CD14-positive monocyte (primary cell): ENCODE data around the gene ISLR. TPM values are rescaled to one million over a fixed set of nuclear protein-coding genes. Genes with fewer than 3 reads are reported as not detected.
A peak's percentile ranks its signal among the peaks of the same experiment; 100 is the strongest.

Experiments used
- DNase-seq, 3 donors: peaks; one replicate each; pipeline ENCODE4 v3.0.0-alpha.2; 2011 to 2022
- H2AFZ ChIP-seq: 2 replicates; pipeline ENCODE4 v1.6.0; 2012; ENCODE audit warnings: mild to moderate bottlenecking, low read depth, low read length, inconsistent platforms; ENCODE audit not compliant: insufficient read depth, poor library complexity, severe bottlenecking
- H3K27ac ChIP-seq, 2 donors: 1 replicate in 1 of 2; 2 replicates in 1 of 2; pipeline ENCODE4 v1.5.1; 2012 to 2013; ENCODE audit warnings: low read length in 2 of 2, control low read depth in 1 of 2, inconsistent platforms in 1 of 2, low read depth in 1 of 2, mild to moderate bottlenecking in 1 of 2
- H3K27me3 ChIP-seq, 2 donors: one replicate each; pipeline versions ENCODE4 v1.6.0 to v1.6.1; 2011 to 2013; ENCODE audit warnings: low read length in 2 of 2; ENCODE audit not compliant: control insufficient read depth in 2 of 2, insufficient read depth in 2 of 2
- H3K36me3 ChIP-seq, 2 donors: replicated peaks in 1 of 2; 1 replicate in 1 of 2; 2 replicates in 1 of 2; pipeline versions ENCODE4 v1.5.1 to v1.6.1; 2012 to 2013; ENCODE audit warnings: low read length in 2 of 2, control low read depth in 1 of 2, inconsistent platforms in 1 of 2, mild to moderate bottlenecking in 1 of 2; ENCODE audit not compliant: insufficient read depth in 2 of 2, control insufficient read depth in 1 of 2
- H3K4me1 ChIP-seq, 2 donors: 1 replicate in 1 of 2; 2 replicates in 1 of 2; pipeline versions ENCODE4 v1.5.1 to v1.6.1; 2012 to 2013; ENCODE audit warnings: low read length in 2 of 2, control low read depth in 1 of 2, inconsistent platforms in 1 of 2, mild to moderate bottlenecking in 1 of 2, moderate library complexity in 1 of 2; ENCODE audit not compliant: insufficient read depth in 2 of 2, control insufficient read depth in 1 of 2
- H3K4me2 ChIP-seq: replicated peaks from 2 replicates; pipeline ENCODE3; 2012; ENCODE audit warnings: low read length, moderate library complexity, mild to moderate bottlenecking; ENCODE audit not compliant: poor library complexity, severe bottlenecking; ENCODE audit errors: extremely low read depth
- H3K4me3 ChIP-seq, 3 experiments: fragments of 200-600 bp in 1 of 3; sonication (generic) in 1 of 3; replicated peaks in 1 of 3; 1 replicate in 2 of 3; 2 replicates in 1 of 3; pipeline ENCODE4 v1.5.1; 2011 to 2013; ENCODE audit warnings: low read length in 3 of 3, mild to moderate bottlenecking in 3 of 3, control low read depth in 2 of 3, low read depth in 2 of 3, inconsistent platforms in 1 of 3, moderate library complexity in 1 of 3
- H3K79me2 ChIP-seq: 2 replicates; pipeline ENCODE4 v1.6.0; 2012; ENCODE audit warnings: mild to moderate bottlenecking, control low read depth, inconsistent platforms, low read length, moderate library complexity; ENCODE audit not compliant: insufficient read depth
- H3K9ac ChIP-seq: 2 replicates; pipeline ENCODE4 v1.6.0; 2017; ENCODE audit warnings: low read length, mild to moderate bottlenecking; ENCODE audit not compliant: insufficient read depth, poor library complexity, severe bottlenecking
- H3K9me3 ChIP-seq, 2 donors: replicated peaks in 1 of 2; 1 replicate in 1 of 2; 2 replicates in 1 of 2; pipeline versions ENCODE4 v1.5.1 to v1.6.1; 2012 to 2013; ENCODE audit warnings: low read length in 2 of 2, control low read depth in 1 of 2; ENCODE audit not compliant: control insufficient read depth in 1 of 2, insufficient read depth in 1 of 2
- H4K20me1 ChIP-seq: 2 replicates; pipeline ENCODE4 v1.6.0; 2012; ENCODE audit warnings: mild to moderate bottlenecking, low read length, control low read depth, moderate library complexity; ENCODE audit not compliant: insufficient read depth
- H3K27ac Mint-ChIP-seq, 7 donors: one replicate each; pipeline ENCODE4 v1.8.0; 2020; ENCODE audit warnings: mild to moderate bottlenecking in 7 of 7, mixed read lengths in 7 of 7, moderate library complexity in 6 of 7, inconsistent platforms in 2 of 7
- H3K27me3 Mint-ChIP-seq, 3 donors: one replicate each; pipeline ENCODE4 v1.8.0; 2021 to 2022; ENCODE audit warnings: low read depth in 3 of 3, mild to moderate bottlenecking in 3 of 3, mixed read lengths in 3 of 3, moderate library complexity in 3 of 3, inconsistent platforms in 1 of 3
- H3K36me3 Mint-ChIP-seq, 2 donors: one replicate each; pipeline ENCODE4 v1.8.0; 2020; ENCODE audit warnings: mixed read lengths in 2 of 2, inconsistent platforms in 1 of 2, mild to moderate bottlenecking in 1 of 2
- H3K4me1 Mint-ChIP-seq: one replicate; pipeline ENCODE4 v1.8.0; 2020; ENCODE audit warnings: mild to moderate bottlenecking, mixed read lengths
- H3K4me3 Mint-ChIP-seq, 2 donors: one replicate each; pipeline ENCODE4 v1.8.0; 2020; ENCODE audit warnings: mild to moderate bottlenecking in 2 of 2, mixed read lengths in 2 of 2, moderate library complexity in 1 of 2
- H3K9me3 Mint-ChIP-seq, 7 donors: one replicate each; pipeline ENCODE4 v1.8.0; 2020 to 2022; ENCODE audit warnings: mixed read lengths in 7 of 7, mild to moderate bottlenecking in 6 of 7, moderate library complexity in 6 of 7, inconsistent platforms in 2 of 7
- CTCF ChIP-seq: fragments of 200-600 bp; IDR thresholded peaks from one replicate; pipeline ENCODE4 v1.8.0; 2022; ENCODE audit warnings: antibody characterized with exemption, mild to moderate bottlenecking
- WGBS: methylation state at CpG from one replicate; pipeline ENCODE4 v1.1.5; 2013; ENCODE audit warnings: missing lambda C conversion rate; ENCODE audit not compliant: insufficient coverage; 5-methylcytosine and 5-hydroxymethylcytosine counted together
- intact Hi-C, 2 donors: fragments of 100-400 bp; cut with micrococcal nuclease; formaldehyde crosslinking; loops; one replicate each; pipeline versions ENCODE4 v1.15.0 to v1.15.1; 2023
- polyA plus RNA-seq, 3 donors: library from polyadenylated mRNA; depleted of rRNA in 1 of 3; unstranded in 2 of 3; stranded (reverse) in 1 of 3; fragments of 300-500 nt in 2 of 3; fragments of >200 nt in 1 of 3; fragmentation: Illumina TruSeq in 2 of 3; gene quantifications; 1 replicate in 2 of 3; 2 replicates in 1 of 3; pipeline ENCODE4 v1.2.3, GENCODE V29; 2012 to 2021

ISLR gene
- polyA plus RNA-seq, 3 donors = not detected

DNA sequence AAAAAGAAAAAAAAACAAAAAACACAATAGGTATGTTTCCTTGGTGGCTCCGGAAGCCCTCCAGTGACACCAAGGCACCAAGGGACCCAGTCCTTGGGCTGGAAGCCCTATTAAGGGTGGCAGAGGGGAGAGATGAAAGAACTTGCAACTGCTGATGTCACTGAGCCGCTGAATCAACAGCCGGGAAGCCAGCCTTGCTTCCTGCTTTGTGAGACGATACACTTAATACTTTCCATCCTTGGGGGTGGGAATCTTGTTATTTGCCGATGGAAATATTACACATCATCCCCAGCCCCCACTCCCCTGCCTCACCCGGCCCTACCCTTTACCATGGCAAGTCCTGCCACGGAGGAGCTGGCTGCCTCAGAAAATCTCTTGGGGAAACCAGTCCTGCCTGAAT lies 48.8 kb upstream of the ISLR start:
- intact Hi-C loops = loop anchor here (5.0 kb wide), 1 partner anchor 198 kb away; no protein-coding TSS in a partner anchor
- no CpG with 5 or more reads among the region's 7 CpGs for WGBS
- H3K27me3 Mint-ChIP-seq = peaks cover 54 to 67% (median 62%) of the 10 kb centered on the region in 3 donors
- Histone ChIP-seq H3K79me2 (no peaks in the 10 kb centered on the region), H4K20me1 (no peaks in the 10 kb centered on the region), H3K9me3 (peaks cover 0 to 14% of the 10 kb centered on the region in 2 donors), H3K27me3 (peaks cover 19 to 41% of the 10 kb centered on the region in 2 donors), H3K4me1 (peaks cover 7 to 8% of the 10 kb centered on the region in 2 donors), H3K27ac (no peak overlapping the region), H3K4me2 (no peak overlapping the region), H3K4me3 (no peak overlapping the region), H3K9ac (no peak overlapping the region), H3K36me3 (no peaks in the 10 kb centered on the region), H2AFZ (no peak overlapping the region)
- peaks cover 11% of the 10 kb centered on the region for H3K4me1 Mint-ChIP-seq
- H3K9me3 Mint-ChIP-seq = peaks cover 0 to 11% (median 1%) of the 10 kb centered on the region in 7 donors
- no peak overlapping the region for H3K4me3 Mint-ChIP-seq
- no peak overlapping the region for H3K27ac Mint-ChIP-seq
- DNase-seq = no peak
- no peaks in the 10 kb centered on the region for H3K36me3 Mint-ChIP-seq
- TF ChIP-seq CTCF = no peak

GRCh38 chr15:74127255-74127953 lies 46.1 kb upstream of the ISLR start:
- Mint-ChIP-seq H3K9me3 (peaks cover 0 to 17% (median 2%) of the 10 kb centered on the region in 7 donors), H3K36me3 (no peaks in the 10 kb centered on the region), H3K27ac (no peak overlapping the region)

More at GRCh38 chr15:74127255-74127953, 46.1 kb upstream of the ISLR start:
- Mint-ChIP-seq H3K4me1 (peaks cover 13% of the 10 kb centered on the region), H3K27me3 (peaks cover 71 to 80% (median 80%) of the 10 kb centered on the region in 3 donors), H3K4me3 (peak overlapping the region in 1 of 2 donors; percentile 63)
- H2AFZ ChIP-seq = peak overlapping the region; percentile 41
- peaks cover 0 to 22% of the 10 kb centered on the region in 2 donors for H3K9me3 ChIP-seq
- TF ChIP-seq CTCF = peak; percentile 98
- intact Hi-C loops = loop anchor here (5.0 kb wide), 1 partner anchor 195 kb away; no protein-coding TSS in a partner anchor
- no peak overlapping the region for H3K27ac ChIP-seq
- H3K27me3 ChIP-seq = peaks cover 28 to 67% of the 10 kb centered on the region in 2 donors
- WGBS = 13% methylated on average over 33 of the region's 44 CpGs
- no peaks in the 10 kb centered on the region for H3K79me2 ChIP-seq
- H3K36me3 ChIP-seq = no peaks in the 10 kb centered on the region
- H3K9ac ChIP-seq = no peak overlapping the region
- H3K4me2 ChIP-seq = peak overlapping the region; percentile 41
- H3K4me1 ChIP-seq = peaks cover 7 to 8% of the 10 kb centered on the region in 2 donors
- no peaks in the 10 kb centered on the region for H4K20me1 ChIP-seq
- DNase-seq = peak; percentile 46 to 65 (median 49)
- peak overlapping the region in 1 of 3 experiments; percentile 43 for H3K4me3 ChIP-seq
